A549 (cell line): ENCODE measurements around the gene KLHDC8B. TPM values are rescaled to one million over a fixed set of nuclear protein-coding genes. Genes with fewer than 3 reads are reported as not detected.
A peak's percentile ranks its signal among the peaks of the same experiment; 100 is the strongest.

Source experiments
- ATAC-seq, 2 experiments: fragments of 200-7000 bp in 1 of 2; fragments of >200 bp in 1 of 2; cut with Nextera tagmentation in 1 of 2; cut with Tn5 transposase in 1 of 2; 3 replicates each; pipeline versions ENCODE4 v1.8.0 to v1.9.1; 2018 to 2020; ENCODE audit warnings: mild to moderate bottlenecking in 1 of 2, moderate library complexity in 1 of 2
- CTCF ChIA-PET: fragments of 300-600 bp; sonication (Branson Sonifier 250); formaldehyde crosslinking; extraction: SDS; loops from one replicate; lab custom pipeline; 2021; ENCODE audit warnings: antibody characterized with exemption, inconsistent platforms; lab: Yijun Ruan, JAX
- POLR2A ChIA-PET: fragments of 350-600 bp; formaldehyde crosslinking; extraction: SDS; loops from one replicate; lab custom pipeline; 2021; ENCODE audit warnings: antibody characterized with exemption, inconsistent platforms; lab: Yijun Ruan, JAX
- DNase-seq, 2 experiments: peaks; one replicate each; pipeline versions ENCODE4 v3.0.0 to v3.0.0-alpha.2; 2011 to 2016; ENCODE audit warnings: low read depth in 1 of 2, low spot score in 1 of 2
- FAIRE-seq: peaks from 2 replicates; lab custom pipeline; 2011; peaks lifted over from hg19 to GRCh38; lab: Jason Lieb, UNC
- H3K27ac ChIP-seq, 2 experiments: fragments of >200 bp; sonication (Bioruptor Twin); formaldehyde crosslinking; 3 replicates each; pipeline ENCODE4 v1.5.1; 2016 to 2017
- H3K4me1 ChIP-seq: fragments of >200 bp; sonication (Bioruptor Twin); formaldehyde crosslinking; 3 replicates; pipeline ENCODE4 v1.6.1; 2016
- H3K4me2 ChIP-seq: fragments of >200 bp; sonication (Bioruptor Twin); formaldehyde crosslinking; 3 replicates; pipeline ENCODE4 v1.6.1; 2016
- H3K4me3 ChIP-seq: fragments of >200 bp; sonication (Bioruptor Twin); formaldehyde crosslinking; 3 replicates; pipeline ENCODE4 v1.5.1; 2016
- H3K9me3 ChIP-seq: fragments of >200 bp; sonication (Bioruptor Twin); formaldehyde crosslinking; 3 replicates; pipeline ENCODE4 v1.6.1; 2016
- CBX2 ChIP-seq: fragments of 200-600 bp; sonication (generic); IDR thresholded peaks from 2 replicates; pipeline ENCODE4 v1.6.1; 2016; ENCODE audit warnings: low read depth, mild to moderate bottlenecking, borderline replicate concordance
- CBX8 ChIP-seq: fragments of 200-600 bp; sonication (generic); IDR thresholded peaks from 2 replicates; pipeline ENCODE4 v1.6.1; 2016
- EHF ChIP-seq: fragments of 250-450 bp; sonication (Bioruptor Pico); IDR thresholded peaks from 2 replicates; pipeline ENCODE4 v1.5.0; 2020; ENCODE audit warnings: mild to moderate bottlenecking
- EHMT2 ChIP-seq: fragments of 200-600 bp; sonication (generic); IDR thresholded peaks from 2 replicates; pipeline ENCODE4 v1.6.1; 2016; ENCODE audit warnings: antibody characterized with exemption, low read depth, mild to moderate bottlenecking, moderate library complexity
- ESRRA ChIP-seq: fragments of 150-350 bp; IDR thresholded peaks from 2 replicates; pipeline ENCODE4 v1.6.1; 2014; ENCODE audit warnings: mild to moderate bottlenecking, low read length, borderline replicate concordance
- FOXS1 ChIP-seq: fragments of 250-450 bp; sonication (Bioruptor Pico); IDR thresholded peaks from 2 replicates; pipeline ENCODE4 v1.5.0; 2020; ENCODE audit warnings: mild to moderate bottlenecking, moderate library complexity
- HOXA7 ChIP-seq: fragments of 250-450 bp; sonication (Bioruptor Pico); IDR thresholded peaks from 2 replicates; pipeline ENCODE4 v1.5.0; 2020; ENCODE audit warnings: mild to moderate bottlenecking, moderate library complexity
- HOXB5 ChIP-seq: fragments of 250-450 bp; sonication (Bioruptor Pico); IDR thresholded peaks from 2 replicates; pipeline ENCODE4 v1.5.0; 2020; ENCODE audit warnings: mild to moderate bottlenecking, moderate library complexity
- JUN ChIP-seq, 2 experiments: fragments of >200 bp; sonication (Bioruptor Twin); formaldehyde crosslinking; IDR thresholded peaks; 2 replicates in 1 of 2; 3 replicates in 1 of 2; pipeline ENCODE4 v1.6.1; 2016 to 2017
- JUNB ChIP-seq: fragments of >200 bp; sonication (Bioruptor Twin); formaldehyde crosslinking; IDR thresholded peaks from 2 replicates; pipeline ENCODE4 v1.6.1; 2016
- KDM5A ChIP-seq: fragments of 200-600 bp; sonication (generic); IDR thresholded peaks from 2 replicates; pipeline ENCODE4 v1.6.1; 2016; ENCODE audit warnings: antibody characterized with exemption, mild to moderate bottlenecking
- MAZ ChIP-seq: fragments of 150-350 bp; IDR thresholded peaks from 2 replicates; pipeline ENCODE4 v1.6.1; 2014; ENCODE audit warnings: antibody characterized with exemption, low read depth, low read length, borderline replicate concordance
- MYC ChIP-seq: IDR thresholded peaks from 2 replicates; pipeline ENCODE4 v1.6.1; 2012; ENCODE audit warnings: mild to moderate bottlenecking, inconsistent platforms, low read length, improper control_type of control experiment, borderline replicate concordance
- NPAS2 ChIP-seq: fragments of 250-450 bp; sonication (Bioruptor Pico); IDR thresholded peaks from 2 replicates; pipeline ENCODE4 v1.8.0; 2022; ENCODE audit warnings: mild to moderate bottlenecking, moderate library complexity, borderline replicate concordance
- RNF2 ChIP-seq: fragments of 200-600 bp; sonication (generic); IDR thresholded peaks from 2 replicates; pipeline ENCODE4 v1.6.1; 2016; ENCODE audit warnings: low read depth, mild to moderate bottlenecking, antibody characterized with exemption, moderate library complexity, borderline replicate concordance
- TFCP2L1 ChIP-seq: fragments of 250-450 bp; sonication (Bioruptor Pico); IDR thresholded peaks from 2 replicates; pipeline ENCODE4 v1.5.0; 2021; ENCODE audit warnings: mild to moderate bottlenecking
- TP53 ChIP-seq: fragments of 250-450 bp; sonication (Bioruptor Pico); IDR thresholded peaks from 2 replicates; pipeline ENCODE4 v1.5.0; 2021; ENCODE audit warnings: mild to moderate bottlenecking, moderate library complexity
- ZNF302 ChIP-seq: fragments of 250-450 bp; sonication (Bioruptor Pico); IDR thresholded peaks from 2 replicates; pipeline ENCODE4 v1.9.0; 2021; ENCODE audit warnings: inconsistent platforms, mild to moderate bottlenecking, moderate library complexity
- WGBS: methylation state at CpG from one replicate; pipeline ENCODE4 v1.1.6; 2017; ENCODE audit errors: missing lambda C conversion rate; 5-methylcytosine and 5-hydroxymethylcytosine counted together
- polyA plus RNA-seq, 4 experiments: library from polyadenylated mRNA; depleted of rRNA in 3 of 4; stranded (reverse); fragments of >200 nt; fragmentation: RNase III in 1 of 4; extraction: RNeasy Plus Mini Kit Qiagen cat#74134 plus additional on column Dnase treatment in 1 of 4; gene quantifications; 2 replicates in 3 of 4; 3 replicates in 1 of 4; pipeline ENCODE4 v1.2.3, GENCODE V29; 2011 to 2017
- TF ChIP-seq, protein P1 (sequence below): fragments of >200 bp; sonication (Bioruptor Twin); formaldehyde crosslinking; IDR thresholded peaks from 3 replicates; pipeline ENCODE4 v1.5.1; 2016
- TF ChIP-seq, protein P2 (sequence below): fragments of >200 bp; sonication (Bioruptor Twin); formaldehyde crosslinking; IDR thresholded peaks from 2 replicates; pipeline ENCODE4 v1.6.1; 2016
- TF ChIP-seq, protein P3 (sequence below): fragments of 200-600 bp; sonication (generic); IDR thresholded peaks from 2 replicates; pipeline ENCODE4 v1.6.1; 2016; ENCODE audit warnings: antibody characterized with exemption, mild to moderate bottlenecking, moderate library complexity
- TF ChIP-seq, protein P4 (sequence below): fragments of 450-650 bp; IDR thresholded peaks from 2 replicates; pipeline ENCODE4 v1.6.1; 2014; ENCODE audit warnings: antibody characterized with exemption

Gene KLHDC8B
- polyA plus RNA-seq, 2 of the 4 experiments (the other 2 are of a cell fraction), result 7.4 to 9.9 TPM

DNA sequence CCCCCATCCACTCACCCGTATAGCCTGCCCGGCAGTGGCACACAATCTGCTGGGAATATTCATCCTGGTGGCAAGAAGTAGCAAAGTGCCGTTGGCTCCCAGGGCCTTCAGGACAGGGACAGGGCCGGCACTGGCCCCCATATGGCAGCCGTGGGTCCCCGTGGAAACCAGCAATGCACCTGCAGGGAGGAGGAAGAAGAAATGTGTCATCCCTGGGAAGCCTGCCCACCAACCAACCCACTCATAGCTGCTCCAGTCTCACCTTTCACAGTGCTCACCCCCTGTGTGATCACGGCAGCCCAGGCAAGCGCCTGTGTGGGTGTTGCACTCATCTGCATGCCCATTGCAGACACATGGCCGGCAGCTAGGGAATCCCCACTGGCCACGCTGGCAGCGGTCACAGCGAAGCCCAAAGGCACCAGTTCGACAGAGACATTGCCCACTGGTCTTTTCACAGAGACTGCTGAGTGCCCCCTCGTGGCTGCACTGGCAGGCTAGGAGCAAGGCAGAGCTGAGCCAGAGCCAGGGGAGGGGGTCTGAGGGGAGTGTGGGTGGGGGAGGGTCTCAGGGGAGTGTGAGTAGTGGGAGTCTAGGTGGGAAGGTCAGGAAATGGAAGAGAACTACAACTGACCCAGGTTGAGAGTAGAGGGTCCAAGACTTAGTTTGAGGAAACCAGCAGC is 46.3 kb upstream of the KLHDC8B start:
- FAIRE-seq, result no peak
- 100% methylated on average over 4 of the region's 14 CpGs for WGBS
- no peak for DNase-seq
- POLR2A ChIA-PET, result no interaction called here
- TF ChIP-seq NPAS2 (no peak), HOXA7 (CRISPR knock-in tag) (no peak), ESRRA (no peak), ZNF302 (CRISPR knock-in tag) (no peak), TP53 (CRISPR knock-in tag) (no peak)
- TF ChIP-seq, protein P1, sequence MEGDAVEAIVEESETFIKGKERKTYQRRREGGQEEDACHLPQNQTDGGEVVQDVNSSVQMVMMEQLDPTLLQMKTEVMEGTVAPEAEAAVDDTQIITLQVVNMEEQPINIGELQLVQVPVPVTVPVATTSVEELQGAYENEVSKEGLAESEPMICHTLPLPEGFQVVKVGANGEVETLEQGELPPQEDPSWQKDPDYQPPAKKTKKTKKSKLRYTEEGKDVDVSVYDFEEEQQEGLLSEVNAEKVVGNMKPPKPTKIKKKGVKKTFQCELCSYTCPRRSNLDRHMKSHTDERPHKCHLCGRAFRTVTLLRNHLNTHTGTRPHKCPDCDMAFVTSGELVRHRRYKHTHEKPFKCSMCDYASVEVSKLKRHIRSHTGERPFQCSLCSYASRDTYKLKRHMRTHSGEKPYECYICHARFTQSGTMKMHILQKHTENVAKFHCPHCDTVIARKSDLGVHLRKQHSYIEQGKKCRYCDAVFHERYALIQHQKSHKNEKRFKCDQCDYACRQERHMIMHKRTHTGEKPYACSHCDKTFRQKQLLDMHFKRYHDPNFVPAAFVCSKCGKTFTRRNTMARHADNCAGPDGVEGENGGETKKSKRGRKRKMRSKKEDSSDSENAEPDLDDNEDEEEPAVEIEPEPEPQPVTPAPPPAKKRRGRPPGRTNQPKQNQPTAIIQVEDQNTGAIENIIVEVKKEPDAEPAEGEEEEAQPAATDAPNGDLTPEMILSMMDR, result 0 out of 3 replicates have a peak, but pooled peaks have one; percentile 8
- TF ChIP-seq, all 56 proteins: peak for 1
- Histone ChIP-seq H3K4me2 (no peak overlapping the region), H3K4me3 (no peak overlapping the region), H3K4me1 (peaks cover 3% of the 10 kb centered on the region; the same call in 2 of the 3 replicates), H3K9me3 (no peaks in the 10 kb centered on the region), H3K27ac (no peak overlapping the region)
- ATAC-seq, result no peak
- CTCF ChIA-PET, result interaction anchor here (1.0 kb wide), 1 partner anchor 31 kb away, joined by 3 read pairs; no protein-coding TSS in a partner anchor

DNA sequence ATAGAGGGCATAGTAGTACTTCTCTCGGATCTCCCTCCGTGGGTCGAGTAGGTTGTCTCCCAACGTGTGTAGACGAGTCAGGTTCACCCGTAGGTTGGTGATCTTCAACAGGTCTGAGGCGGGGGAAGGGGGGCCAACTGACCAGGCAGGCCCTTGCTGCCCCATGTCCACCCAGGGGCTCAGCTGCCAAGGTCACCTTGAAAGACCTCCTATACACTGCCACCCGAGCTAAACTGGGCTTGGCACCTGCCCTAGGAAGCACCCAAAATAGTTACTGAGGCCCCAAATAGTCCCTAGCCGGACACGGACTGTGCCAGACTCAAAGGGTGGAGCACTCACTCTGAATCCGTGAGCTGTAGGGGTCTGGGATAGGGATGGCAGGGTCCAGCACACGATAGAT is 40.4 kb upstream of the KLHDC8B start:
- peak overlapping the region; percentile 97; the same call in 1 of the 3 replicates for H3K4me2 ChIP-seq
- WGBS, result 100% methylated on average over 4 of the region's 12 CpGs
- TF ChIP-seq CBX8 (no peak), HOXB5 (CRISPR knock-in tag) (no peak), JUNB (no peak), EHMT2 (no peak), JUN (IDR thresholded peaks at IDR 0.05) (no peak), CBX2 (no peak), MYC (no peak), FOXS1 (CRISPR knock-in tag) (no peak), TFCP2L1 (CRISPR knock-in tag) (no peak), RNF2 (no peak), EHF (CRISPR knock-in tag) (no peak), MAZ (no peak), KDM5A (no peak)
- TF ChIP-seq, protein P2, sequence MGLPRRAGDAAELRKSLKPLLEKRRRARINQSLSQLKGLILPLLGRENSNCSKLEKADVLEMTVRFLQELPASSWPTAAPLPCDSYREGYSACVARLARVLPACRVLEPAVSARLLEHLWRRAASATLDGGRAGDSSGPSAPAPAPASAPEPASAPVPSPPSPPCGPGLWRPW, result no peak
- TF ChIP-seq, protein P3, sequence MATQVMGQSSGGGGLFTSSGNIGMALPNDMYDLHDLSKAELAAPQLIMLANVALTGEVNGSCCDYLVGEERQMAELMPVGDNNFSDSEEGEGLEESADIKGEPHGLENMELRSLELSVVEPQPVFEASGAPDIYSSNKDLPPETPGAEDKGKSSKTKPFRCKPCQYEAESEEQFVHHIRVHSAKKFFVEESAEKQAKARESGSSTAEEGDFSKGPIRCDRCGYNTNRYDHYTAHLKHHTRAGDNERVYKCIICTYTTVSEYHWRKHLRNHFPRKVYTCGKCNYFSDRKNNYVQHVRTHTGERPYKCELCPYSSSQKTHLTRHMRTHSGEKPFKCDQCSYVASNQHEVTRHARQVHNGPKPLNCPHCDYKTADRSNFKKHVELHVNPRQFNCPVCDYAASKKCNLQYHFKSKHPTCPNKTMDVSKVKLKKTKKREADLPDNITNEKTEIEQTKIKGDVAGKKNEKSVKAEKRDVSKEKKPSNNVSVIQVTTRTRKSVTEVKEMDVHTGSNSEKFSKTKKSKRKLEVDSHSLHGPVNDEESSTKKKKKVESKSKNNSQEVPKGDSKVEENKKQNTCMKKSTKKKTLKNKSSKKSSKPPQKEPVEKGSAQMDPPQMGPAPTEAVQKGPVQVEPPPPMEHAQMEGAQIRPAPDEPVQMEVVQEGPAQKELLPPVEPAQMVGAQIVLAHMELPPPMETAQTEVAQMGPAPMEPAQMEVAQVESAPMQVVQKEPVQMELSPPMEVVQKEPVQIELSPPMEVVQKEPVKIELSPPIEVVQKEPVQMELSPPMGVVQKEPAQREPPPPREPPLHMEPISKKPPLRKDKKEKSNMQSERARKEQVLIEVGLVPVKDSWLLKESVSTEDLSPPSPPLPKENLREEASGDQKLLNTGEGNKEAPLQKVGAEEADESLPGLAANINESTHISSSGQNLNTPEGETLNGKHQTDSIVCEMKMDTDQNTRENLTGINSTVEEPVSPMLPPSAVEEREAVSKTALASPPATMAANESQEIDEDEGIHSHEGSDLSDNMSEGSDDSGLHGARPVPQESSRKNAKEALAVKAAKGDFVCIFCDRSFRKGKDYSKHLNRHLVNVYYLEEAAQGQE, result no peak
- TF ChIP-seq, protein P4, sequence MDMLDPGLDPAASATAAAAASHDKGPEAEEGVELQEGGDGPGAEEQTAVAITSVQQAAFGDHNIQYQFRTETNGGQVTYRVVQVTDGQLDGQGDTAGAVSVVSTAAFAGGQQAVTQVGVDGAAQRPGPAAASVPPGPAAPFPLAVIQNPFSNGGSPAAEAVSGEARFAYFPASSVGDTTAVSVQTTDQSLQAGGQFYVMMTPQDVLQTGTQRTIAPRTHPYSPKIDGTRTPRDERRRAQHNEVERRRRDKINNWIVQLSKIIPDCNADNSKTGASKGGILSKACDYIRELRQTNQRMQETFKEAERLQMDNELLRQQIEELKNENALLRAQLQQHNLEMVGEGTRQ, result no peak
- ChIA-PET POLR2A (interaction anchor here (2.1 kb wide), 1 partner anchor 10 kb away, joined by 8 read pairs; the partner anchor contains the start of gene USP19), CTCF (interaction anchor here (0.6 kb wide), 1 partner anchor 542 kb away, joined by 3 read pairs; no protein-coding TSS in a partner anchor)
- DNase-seq (no peak), ATAC-seq (no peak), FAIRE-seq (no peak)
- H3K27ac ChIP-seq, result no peak overlapping the region
- no peak overlapping the region for H3K4me3 ChIP-seq
- peaks cover 18% of the 10 kb centered on the region for H3K4me1 ChIP-seq
- no peaks in the 10 kb centered on the region for H3K9me3 ChIP-seq
